Stimulated activated CD4-positive, alpha-beta T cell treated with anti-CD3 and anti-CD28 coated beads, Interleukin-1b, Interleukin-23, amount 100 ng/mL, for 4 hours (primary cell): ENCODE results near the gene DLEU7.

ENCODE experiments used
- DNase-seq, 2 donors: peaks; one replicate each; pipeline ENCODE4 v3.0.0-alpha.2; 2020; ENCODE audit warnings: low read depth in 2 of 2

The DLEU7 gene

DNA sequence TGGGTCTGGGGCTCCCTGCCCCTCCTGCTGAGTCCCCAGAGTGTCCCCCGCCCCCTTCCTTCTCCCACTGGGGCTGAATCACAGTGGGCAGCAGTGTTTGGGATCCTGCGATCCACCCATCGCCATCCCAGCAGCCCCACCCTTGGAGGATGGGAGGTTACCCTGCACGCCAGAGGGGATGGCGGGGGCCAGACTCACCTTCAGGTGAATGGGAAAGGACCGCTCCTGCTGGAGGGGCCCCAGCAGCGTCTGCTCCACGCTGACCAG is 569 bp downstream of the DLEU7 start:
- DNase-seq = no peak

DNA sequence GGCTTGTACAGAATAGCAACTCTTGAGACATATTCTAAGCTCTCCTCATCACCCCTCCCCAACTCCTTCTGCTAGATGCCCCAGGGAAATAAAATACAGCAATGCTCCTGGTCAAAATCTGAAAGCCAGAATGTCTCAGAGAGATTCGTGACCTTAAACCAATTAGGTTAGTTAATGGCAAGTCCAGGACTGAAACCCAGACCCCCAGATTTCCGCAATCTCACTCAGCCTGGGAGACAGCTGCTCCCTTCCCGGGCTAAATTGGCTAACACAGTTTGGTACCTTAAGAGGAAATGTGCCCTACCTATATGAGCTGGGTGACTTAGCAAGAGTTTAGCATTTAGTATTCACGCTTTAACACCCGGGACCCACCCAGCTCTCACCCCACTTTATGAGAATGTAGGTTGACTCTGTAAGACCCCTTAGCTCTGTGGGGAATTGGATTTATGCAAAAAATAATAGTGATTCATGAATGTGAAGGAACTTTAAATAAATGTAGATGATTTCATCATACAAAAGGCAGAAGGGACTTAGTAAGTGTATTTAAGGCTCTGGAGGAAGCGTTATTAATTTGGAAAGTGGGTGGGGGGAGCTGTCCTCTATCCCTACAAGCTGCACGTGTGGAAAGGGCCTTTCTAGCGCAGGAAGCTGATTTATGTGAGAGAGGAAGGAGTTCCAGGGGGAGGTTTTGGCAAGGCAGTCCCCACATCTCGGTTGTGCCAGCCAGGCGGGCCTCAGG is 1.1 kb downstream of the DLEU7 start:
- no peak for DNase-seq

DNA sequence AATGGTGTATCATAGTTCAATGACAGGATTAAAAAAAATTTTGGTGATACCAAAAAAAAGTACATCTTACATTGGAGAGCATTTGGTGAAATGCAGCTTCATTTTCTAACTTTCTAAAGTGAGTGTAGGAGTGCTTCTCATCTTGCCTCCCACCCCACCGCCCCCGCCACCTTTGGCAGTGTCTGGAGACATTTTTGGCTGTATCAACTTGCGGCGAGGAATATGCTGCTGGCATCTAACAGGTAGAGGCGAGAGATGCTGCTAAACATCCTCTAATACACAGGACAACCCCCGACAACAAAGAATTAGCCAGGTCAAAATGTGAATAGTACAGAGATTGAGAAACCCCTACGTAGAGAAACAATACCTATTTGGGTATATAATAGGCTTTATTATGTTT is 1.7 kb downstream of the DLEU7 start:
- DNase-seq = no peak

DNA sequence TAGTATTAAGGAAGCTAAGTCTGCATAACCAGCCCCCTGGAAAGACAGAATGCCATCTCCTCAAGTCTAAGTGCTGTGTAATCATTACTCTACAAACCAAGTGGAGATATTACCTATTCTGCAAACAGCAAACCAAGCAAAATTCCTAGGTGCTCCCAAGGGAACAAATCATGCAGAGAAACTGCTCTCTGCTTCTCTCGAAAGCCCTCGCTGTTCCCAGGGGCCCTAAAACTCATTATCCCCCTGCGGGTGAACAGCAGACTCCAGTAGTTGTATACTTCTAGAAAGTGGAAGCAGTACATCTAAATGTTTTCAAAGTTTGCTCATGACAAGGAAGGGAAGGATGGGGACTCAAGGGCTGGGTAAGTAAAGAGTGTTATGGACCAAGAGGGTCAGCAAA is 3.2 kb downstream of the DLEU7 start:
- DNase-seq = no peak

DNA sequence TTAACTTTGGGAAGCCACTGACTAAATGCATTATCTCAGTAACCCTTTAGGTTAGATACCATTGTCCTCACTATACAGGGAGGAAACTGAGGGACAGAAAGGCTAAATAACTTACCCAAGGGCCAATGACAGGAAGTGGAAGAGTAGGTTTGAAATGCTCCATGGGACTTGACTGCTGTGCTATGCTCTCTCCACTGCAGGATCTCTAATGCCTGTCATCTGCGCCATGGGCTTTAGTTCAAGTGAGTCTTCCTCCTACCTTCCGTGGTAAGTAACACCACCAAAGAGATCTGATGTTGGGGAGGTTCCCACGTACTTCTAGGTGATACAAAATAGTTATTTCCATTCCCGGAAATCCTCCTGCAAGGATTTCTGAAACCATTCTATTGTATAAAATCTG is 3.7 kb downstream of the DLEU7 start:
- no peak for DNase-seq

DNA sequence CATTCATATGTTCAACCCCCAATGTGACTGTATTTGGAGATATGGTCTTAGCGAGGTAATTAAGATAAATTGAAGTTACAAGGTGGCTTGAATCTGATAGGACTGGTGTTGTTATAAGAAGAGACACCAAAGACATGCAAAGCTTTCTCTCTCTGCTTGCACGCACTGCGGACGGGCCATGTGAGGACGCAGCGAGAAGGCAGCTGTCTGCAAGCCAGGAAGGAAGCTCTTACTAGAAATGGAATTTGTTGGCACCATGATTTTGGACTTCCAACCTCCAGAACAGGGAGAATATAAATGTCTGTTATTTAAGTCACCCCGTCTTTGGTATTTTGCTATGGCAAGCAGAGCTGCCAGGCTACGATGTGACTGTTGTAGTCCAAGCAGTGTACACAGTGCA is 4.8 kb downstream of the DLEU7 start:
- DNase-seq = no peak

DNA sequence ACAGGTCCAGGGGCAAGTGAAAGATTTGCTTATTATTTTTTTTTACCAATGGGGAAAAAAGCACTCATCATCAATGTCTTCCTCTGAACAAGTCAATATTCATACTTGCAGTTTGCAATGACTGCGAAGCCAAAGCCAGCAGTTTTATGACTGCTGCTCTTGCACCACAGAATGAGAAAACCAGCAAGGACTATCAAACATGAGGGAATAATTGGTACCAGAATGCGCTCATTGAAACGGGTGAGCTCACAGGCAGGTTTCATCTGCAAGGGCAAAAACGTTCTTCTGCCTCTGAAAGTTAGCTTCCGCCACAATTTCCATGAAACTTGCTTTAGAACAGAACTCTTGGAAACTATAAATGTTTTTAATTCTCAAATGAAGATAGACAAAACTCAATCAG is 5.5 kb downstream of the DLEU7 start:
- no peak for DNase-seq

DNA sequence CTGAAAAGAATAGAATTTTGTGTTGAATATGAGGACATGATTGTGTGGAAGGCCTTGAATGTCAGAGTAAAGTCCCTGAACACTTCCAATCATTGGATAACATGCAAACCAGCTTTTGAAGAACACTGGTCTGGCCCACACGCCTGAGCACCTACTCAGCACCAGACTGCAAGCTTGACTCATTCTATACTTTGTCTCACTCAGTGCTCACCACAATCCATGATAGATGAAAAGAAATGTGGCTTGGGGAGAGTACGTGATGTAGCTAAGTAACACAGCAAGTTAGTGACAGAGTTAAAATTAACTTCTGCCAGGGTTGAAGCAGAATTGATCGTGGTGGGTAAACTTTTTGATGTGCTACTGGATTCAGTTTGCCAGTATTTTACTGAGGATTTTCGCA is 12.0 kb downstream of the DLEU7 start:
- DNase-seq = no peak

DNA sequence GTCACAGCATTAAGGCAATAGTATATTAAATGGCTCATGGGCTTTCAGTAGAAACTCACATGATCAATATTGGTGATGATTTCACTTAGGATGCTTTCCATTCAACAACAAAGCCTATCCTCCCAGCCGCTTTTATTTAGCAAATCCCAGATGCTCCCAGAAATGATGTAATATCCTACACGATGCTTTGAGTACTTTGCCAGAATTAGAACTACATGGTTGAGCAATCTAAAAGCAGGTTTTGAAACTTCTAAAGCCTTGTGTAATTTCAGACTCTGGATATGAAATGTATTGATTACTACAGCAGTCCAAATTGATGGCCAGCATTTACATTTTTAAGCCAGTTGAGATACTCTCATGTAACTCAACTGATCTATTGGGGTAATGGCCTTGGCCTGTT is 13.6 kb downstream of the DLEU7 start:
- no peak for DNase-seq

DNA sequence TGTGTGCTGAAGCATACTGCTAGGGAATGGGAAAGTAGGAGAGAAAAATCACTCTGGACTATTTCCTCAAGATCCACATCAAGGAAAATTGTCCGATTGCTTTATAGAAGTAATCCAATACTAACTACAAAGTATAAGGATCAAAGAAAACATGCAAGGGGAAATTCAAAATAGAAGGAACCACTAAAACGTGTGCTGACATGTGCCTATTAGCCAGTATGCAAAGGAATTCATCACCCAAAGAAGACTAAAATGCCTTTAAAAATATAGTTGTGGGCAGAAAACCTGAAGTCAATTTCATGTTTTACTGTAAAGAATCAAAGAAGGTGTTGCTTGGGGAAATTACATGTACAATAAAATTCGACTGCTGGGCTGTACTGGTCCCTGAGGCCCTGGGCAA is 14.3 kb downstream of the DLEU7 start:
- DNase-seq = no peak

DNA sequence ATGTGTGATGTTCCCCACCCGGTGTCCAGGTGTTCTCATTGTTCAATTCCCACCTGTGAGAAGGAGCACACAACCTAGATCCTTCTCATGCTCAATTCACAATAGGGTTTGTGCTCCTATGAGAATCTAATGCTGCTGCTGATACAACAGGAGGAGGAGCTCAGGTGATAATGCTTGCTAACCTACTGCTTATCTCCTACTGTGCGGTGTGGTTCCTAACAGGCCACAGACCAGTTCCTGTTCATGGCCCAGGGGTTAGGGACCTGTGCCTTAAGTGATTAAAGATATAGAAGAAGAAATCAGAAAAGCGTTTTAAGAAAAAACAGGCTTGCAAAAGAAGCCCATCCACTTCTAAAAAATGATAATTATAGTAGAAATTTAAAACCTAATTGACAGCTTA is 17.5 kb downstream of the DLEU7 start:
- no peak for DNase-seq

DNA sequence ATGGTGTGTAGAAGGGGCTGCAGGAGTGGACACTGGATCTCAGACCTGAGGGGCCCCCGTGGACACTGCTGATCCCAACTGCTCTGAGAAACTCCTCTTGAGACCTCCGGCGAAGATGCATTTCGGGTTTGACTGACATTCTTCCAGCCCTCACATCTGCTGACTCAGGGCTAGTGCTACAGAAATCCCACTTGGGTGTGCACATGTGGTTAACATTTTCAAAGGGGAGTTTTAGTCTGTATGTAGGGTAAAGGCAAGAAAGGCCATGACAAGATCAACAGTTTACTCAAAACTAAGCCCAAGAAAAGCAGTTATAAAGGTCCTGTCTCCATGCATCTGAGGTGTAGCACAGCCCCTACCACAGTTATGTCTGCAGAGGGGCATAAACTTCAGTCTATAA is 31.2 kb downstream of the DLEU7 start:
- no peak for DNase-seq

DNA sequence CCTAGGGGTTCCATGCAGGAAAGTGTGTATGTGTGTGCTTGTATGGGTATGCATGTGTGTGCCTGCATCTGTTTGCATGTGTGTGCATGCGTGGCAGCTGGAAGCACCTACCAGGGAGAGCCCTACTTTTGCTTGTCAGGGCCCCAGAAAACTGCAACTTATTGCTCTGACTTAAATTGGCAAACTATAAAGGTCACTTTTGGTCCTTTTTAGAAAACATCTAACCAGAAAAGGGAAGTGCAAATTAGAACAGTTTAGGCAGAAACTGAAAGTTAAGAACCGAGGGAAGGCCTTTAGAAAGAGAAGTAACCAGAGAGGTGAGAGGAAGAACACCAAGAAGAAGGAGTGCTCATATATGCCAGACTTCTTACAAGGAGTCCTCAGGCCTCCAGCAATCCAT is 32.5 kb downstream of the DLEU7 start:
- no peak for DNase-seq

DNA sequence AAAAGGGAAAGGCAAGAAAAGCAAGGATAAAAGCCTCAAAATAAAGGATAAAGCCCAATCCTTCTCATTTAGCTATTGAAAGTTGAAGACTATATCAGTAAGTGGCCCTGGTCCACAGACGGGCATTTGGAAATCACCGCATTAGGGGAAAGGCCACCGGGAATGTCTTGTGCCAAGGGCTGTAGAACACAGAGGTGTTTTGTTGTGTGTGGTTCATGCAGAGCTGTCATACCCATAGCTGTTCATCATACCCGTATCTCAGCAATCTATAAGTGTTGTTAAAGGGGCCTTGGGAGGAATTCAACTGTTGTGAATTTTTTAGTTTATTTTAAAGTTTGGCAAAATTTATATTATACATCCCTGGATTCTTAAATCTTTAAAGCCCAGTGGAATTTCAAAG is 33.0 kb downstream of the DLEU7 start:
- no peak for DNase-seq

DNA sequence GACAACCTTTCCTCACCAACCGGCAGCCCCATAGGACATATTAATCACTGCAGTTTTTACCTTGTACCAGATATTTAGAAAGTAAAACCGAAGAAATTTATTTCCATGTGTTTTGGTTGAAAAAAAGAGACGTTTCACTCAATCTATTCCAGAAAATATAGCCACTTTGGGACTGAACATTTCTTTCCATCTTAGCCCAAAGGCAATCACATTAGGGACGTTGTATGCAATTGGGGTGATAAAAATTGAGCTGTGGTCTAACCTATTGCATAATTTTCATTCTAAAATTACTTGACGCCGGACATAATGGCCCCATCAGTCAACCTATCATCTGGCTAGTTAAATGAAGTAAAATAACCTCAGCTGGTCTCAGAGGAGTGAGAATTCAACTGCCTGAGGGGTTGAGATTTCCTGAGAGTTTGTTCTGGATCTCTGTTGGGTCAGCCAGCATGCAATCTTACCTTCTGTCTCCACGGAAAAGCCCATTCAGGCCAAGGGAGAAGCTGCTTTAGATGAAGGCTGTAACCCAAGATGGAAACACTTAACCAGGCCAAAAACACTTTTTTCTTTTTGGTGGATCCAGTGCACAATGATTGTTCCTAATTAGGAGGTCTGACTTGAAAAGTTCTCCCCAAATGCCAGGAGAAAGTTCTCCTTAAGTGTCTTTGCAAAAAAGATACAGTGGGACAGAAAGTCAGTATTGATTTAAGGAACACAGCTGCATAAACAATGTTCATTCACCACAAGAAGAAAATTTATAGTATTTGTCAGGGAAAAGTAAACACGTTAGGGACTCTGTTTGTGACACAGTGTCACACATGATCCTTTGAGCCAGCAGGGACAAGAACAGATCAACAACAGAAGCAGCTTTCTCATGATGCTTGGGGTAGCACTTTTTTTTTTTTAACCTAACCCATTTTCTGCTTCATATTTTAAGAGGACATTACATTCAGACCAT is 34.1 kb downstream of the DLEU7 start:
- no peak for DNase-seq

DNA sequence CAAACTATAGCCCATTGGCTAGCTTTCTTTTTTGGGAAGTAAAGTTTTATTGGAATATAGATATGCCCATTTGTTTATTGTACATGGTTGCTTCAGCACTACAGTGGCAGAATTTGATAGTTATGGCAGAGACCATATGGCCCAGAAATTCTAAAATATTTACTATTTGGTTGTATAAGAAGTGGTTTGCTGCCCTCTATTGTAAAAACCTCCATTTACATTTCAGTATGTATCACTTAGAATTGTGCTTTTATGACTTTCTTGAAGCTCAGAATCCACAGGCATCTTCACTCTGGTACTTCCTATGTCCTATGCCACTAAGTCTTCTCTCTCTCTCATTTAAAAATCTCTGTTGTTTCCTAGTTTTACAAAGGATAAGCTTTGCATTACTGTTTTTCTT is 37.7 kb downstream of the DLEU7 start:
- DNase-seq = no peak

DNA sequence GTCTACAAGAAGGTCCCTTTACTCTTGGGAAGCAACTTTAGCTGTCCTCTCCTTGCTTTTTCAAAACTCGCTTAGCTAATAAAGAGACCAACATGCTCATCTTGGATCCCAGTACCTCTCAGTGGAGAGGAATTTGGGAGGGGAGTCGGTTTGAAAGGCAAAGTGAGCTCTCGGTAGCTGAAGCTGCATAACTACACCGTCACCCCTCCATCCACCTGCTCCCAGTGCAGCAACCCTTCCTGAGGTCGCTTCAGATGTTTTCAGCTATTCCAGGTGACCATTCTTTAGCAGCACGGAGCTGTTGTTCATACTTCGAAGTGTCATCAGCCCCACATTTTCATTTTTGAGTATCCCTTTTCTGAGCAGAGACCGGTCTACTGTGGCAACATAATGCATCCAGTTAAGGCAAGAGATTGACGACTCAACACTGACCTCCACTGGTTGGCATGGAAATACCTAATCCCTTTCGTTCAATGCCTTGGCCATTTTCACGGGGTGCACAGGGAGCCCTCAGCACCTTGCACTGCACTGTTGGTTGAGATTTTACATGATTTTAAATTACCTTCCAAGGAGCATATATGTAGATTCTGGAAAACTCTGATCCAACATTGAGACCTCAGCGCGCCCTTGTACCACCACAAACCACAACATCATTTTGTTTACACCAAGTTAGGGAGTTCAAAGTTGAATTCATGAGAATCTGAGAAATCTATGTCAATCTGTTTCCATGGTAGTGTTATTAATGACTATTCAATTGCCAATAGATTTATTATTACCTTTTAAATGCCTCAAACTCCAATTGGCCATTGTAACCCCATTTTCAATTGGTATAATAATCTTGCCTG is 42.2 kb downstream of the DLEU7 start:
- peak; percentile 27 to 57 for DNase-seq

DNA sequence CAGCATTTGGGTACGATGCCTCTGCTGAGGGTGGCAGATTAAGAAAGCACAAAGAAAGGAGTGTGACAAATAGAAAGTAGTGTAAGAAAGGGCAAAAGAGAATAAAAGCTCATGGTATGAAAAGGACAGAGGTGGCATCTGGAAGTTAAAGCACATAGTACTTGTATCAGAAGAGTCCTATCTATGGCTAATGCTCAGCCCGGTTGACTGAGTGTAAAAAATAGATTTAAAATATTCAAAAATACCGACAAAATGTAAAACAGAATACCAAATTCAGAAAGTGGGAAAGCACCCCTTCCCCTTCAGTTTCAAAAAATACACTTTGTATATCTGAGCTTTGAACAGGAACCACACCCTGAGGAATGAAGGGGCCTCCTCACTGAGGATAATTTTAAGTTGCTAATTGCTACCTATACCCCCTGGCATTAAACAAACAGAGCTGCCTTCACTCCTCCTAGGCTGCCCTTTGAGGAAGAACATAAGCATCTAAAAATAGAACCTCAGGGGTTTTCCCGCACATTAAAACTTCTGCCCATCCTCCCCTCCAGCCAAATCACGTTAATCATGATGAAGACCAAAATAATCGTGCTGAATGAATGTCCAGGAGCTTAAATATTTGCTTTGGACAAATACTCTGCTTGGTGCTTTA is 43.3 kb downstream of the DLEU7 start:
- no peak for DNase-seq

DNA sequence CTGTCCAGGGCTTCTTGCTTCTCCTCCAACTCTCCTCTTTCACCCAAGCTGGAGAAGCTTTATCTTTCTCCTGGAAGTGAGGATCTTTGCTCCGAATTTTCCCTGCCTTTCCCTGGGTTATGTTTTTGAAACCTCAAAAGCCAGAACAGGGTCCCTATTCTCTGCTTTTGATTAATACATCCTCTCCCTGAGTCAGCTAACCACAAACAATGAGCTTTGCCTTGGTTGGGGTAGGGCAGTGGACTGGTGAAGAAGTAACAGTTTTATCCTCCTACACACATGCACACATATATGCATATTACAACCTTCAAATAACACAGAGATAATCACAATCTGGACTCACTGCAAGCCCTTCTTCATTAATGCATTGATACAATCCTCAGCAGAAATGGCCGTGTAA is 44.6 kb downstream of the DLEU7 start:
- DNase-seq = no peak

DNA sequence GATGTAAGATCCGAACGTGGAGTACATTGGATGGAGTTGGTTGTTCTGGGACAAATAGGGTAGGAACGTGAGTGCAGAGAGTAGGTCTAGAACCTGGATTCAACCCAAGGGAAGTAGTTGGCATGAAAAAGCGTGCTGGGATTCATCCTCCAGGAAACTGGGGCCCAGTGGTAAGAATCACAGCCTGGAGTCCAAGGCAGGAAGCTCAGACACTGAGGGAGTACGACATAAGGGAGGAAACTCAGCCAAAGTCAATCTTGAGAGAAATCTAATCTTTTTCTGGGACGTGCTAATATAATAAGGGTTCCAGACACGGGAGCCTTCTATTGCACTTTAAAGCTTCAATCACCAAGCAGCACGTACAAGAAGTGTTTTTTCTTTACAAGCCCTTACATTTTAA is 46.4 kb downstream of the DLEU7 start:
- no peak for DNase-seq

DNA sequence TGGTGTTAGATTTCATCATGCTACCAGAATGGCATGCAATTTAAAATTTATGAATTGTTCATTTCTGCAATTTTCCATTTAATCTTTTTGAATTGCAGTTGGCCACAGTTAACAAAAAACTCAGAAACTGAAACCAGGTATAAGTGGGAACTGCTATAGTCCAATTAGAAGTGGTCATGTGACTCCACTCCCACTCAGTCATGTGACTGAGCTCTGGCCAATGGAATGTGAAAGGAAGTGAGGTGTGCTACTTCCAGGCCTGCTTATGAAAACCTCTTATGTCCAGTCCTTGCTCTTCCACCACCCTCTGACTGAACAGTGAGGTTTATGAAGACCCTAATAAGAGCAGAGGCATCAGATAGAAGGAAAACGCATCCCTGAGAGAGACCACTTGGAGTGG is 47.0 kb downstream of the DLEU7 start:
- DNase-seq = no peak

DNA sequence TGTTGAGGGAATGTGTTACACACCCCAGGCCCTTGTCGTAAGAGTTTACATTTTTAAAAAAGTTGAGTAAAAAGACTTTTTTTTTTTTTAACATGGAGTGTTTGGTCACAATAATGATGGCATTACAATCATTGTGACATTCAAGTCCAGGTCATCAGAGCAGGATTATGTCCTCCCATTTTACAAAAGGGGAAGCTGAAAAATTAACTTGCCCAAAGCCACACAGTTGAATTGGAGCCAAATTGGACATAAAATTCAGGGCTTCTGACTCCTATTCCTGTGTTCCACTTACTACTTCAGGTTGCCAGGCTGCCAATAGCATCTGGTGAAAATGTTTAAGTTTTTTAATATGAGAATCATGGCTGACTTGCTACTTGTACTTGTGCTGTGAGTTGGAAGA is 49.3 kb downstream of the DLEU7 start:
- DNase-seq = no peak
